HEK293 (cell line): ENCODE data around the gene APLF.

Experiments used
- CTCF ChIA-PET: fragments of 350-600 bp; formaldehyde crosslinking; extraction: SDS; loops from one replicate; lab custom pipeline; 2021; ENCODE audit warnings: antibody characterized with exemption; lab: Yijun Ruan, JAX
- POLR2A ChIA-PET: fragments of 300-600 bp; formaldehyde crosslinking; extraction: SDS; loops from one replicate; lab custom pipeline; 2020; ENCODE audit warnings: antibody characterized with exemption, inconsistent platforms; lab: Yijun Ruan, JAX
- H3K27ac ChIP-seq: fragments of 200-500 bp; sonication (Bioruptor generic); 2 replicates; pipeline ENCODE4 v1.5.1; 2014; ENCODE audit warnings: low read depth, low read length, control low read depth, inconsistent platforms; ENCODE audit errors: extremely low read depth
- H3K36me3 ChIP-seq, 2 experiments: fragments of 200-500 bp in 1 of 2; sonication (Bioruptor generic) in 1 of 2; 1 replicate in 1 of 2; 2 replicates in 1 of 2; pipeline ENCODE4 v1.5.1; 2014 to 2017; ENCODE audit warnings: inconsistent platforms in 2 of 2, low read length in 2 of 2; ENCODE audit not compliant: control insufficient read depth in 2 of 2, insufficient read depth in 1 of 2
- H3K4me1 ChIP-seq: fragments of 200-500 bp; sonication (Bioruptor generic); 2 replicates; pipeline ENCODE4 v1.5.1; 2014; ENCODE audit warnings: mild to moderate bottlenecking, low read length, inconsistent platforms; ENCODE audit not compliant: control insufficient read depth, insufficient read depth
- H3K4me3 ChIP-seq: 2 replicates; pipeline ENCODE4 v1.5.1; 2011; ENCODE audit warnings: low read depth, mild to moderate bottlenecking, control low read depth, low read length, moderate library complexity
- H3K9me3 ChIP-seq: fragments of 200-500 bp; sonication (Bioruptor generic); 2 replicates; pipeline ENCODE4 v1.5.1; 2014; ENCODE audit warnings: low read depth, low read length, inconsistent platforms; ENCODE audit not compliant: control insufficient read depth, insufficient read depth
- BCL11A ChIP-seq: fragments of 450-650 bp; formaldehyde crosslinking; IDR thresholded peaks from 2 replicates; pipeline ENCODE4 v1.5.1; 2016; ENCODE audit warnings: low read depth, missing biosample characterization, missing genetic modification characterization
- HIC1 ChIP-seq: fragments of 450-650 bp; formaldehyde crosslinking; IDR thresholded peaks from 2 replicates; pipeline ENCODE4 v1.5.1; 2016; ENCODE audit warnings: missing biosample characterization, missing genetic modification characterization
- PRDM2 ChIP-seq: fragments of 450-650 bp; formaldehyde crosslinking; IDR thresholded peaks from 2 replicates; pipeline ENCODE4 v1.5.1; 2016; ENCODE audit warnings: missing biosample characterization, missing genetic modification characterization, borderline replicate concordance
- REPIN1 ChIP-seq: fragments of 450-650 bp; formaldehyde crosslinking; IDR thresholded peaks from 2 replicates; pipeline ENCODE4 v1.5.1; 2017; ENCODE audit warnings: missing biosample characterization, missing genetic modification characterization, low read depth
- SP3 ChIP-seq: fragments of 450-650 bp; formaldehyde crosslinking; IDR thresholded peaks from 2 replicates; pipeline ENCODE4 v1.5.1; 2016; ENCODE audit warnings: missing biosample characterization, missing genetic modification characterization
- TSHZ1 ChIP-seq: fragments of 450-650 bp; formaldehyde crosslinking; IDR thresholded peaks from 2 replicates; pipeline ENCODE4 v1.5.1; 2016; ENCODE audit warnings: missing biosample characterization, missing genetic modification characterization, borderline replicate concordance
- ZFP69B ChIP-seq: fragments of 450-650 bp; formaldehyde crosslinking; IDR thresholded peaks from 2 replicates; pipeline ENCODE4 v1.5.1; 2016; ENCODE audit warnings: missing biosample characterization, missing genetic modification characterization
- ZNF169 ChIP-seq: fragments of 450-650 bp; formaldehyde crosslinking; IDR thresholded peaks from 2 replicates; pipeline ENCODE4 v1.5.1; 2016; ENCODE audit warnings: missing biosample characterization, missing genetic modification characterization
- ZNF175 ChIP-seq: fragments of 450-650 bp; formaldehyde crosslinking; IDR thresholded peaks from 2 replicates; pipeline ENCODE4 v1.5.1; 2016; ENCODE audit warnings: missing biosample characterization, missing genetic modification characterization
- ZNF223 ChIP-seq: fragments of 450-650 bp; formaldehyde crosslinking; IDR thresholded peaks from 2 replicates; pipeline ENCODE4 v1.5.1; 2016; ENCODE audit warnings: missing biosample characterization, missing genetic modification characterization
- ZNF302 ChIP-seq: fragments of 450-650 bp; formaldehyde crosslinking; IDR thresholded peaks from 2 replicates; pipeline ENCODE4 v1.5.1; 2016; ENCODE audit warnings: missing biosample characterization, missing genetic modification characterization, low read depth
- ZNF548 ChIP-seq: fragments of 450-650 bp; formaldehyde crosslinking; IDR thresholded peaks from 2 replicates; pipeline ENCODE4 v1.5.1; 2016; ENCODE audit warnings: missing biosample characterization, missing genetic modification characterization
- ZNF580 ChIP-seq: fragments of 450-650 bp; formaldehyde crosslinking; IDR thresholded peaks from 2 replicates; pipeline ENCODE4 v1.5.1; 2016; ENCODE audit warnings: missing biosample characterization, missing genetic modification characterization
- ZNF629 ChIP-seq: fragments of 450-650 bp; formaldehyde crosslinking; IDR thresholded peaks from 2 replicates; pipeline ENCODE4 v1.5.1; 2017; ENCODE audit warnings: missing biosample characterization, missing genetic modification characterization
- ZNF654 ChIP-seq: fragments of 450-650 bp; formaldehyde crosslinking; IDR thresholded peaks from 2 replicates; pipeline ENCODE4 v1.5.1; 2016; ENCODE audit warnings: low read depth, missing biosample characterization, missing genetic modification characterization
- ZNF670 ChIP-seq: fragments of 450-650 bp; formaldehyde crosslinking; IDR thresholded peaks from 2 replicates; pipeline ENCODE4 v1.5.1; 2016; ENCODE audit warnings: missing biosample characterization, missing genetic modification characterization, low read depth
- ZNF837 ChIP-seq: fragments of 450-650 bp; formaldehyde crosslinking; IDR thresholded peaks from 2 replicates; pipeline ENCODE4 v1.5.1; 2016; ENCODE audit warnings: missing biosample characterization, missing genetic modification characterization

Gene APLF

GRCh38 chr2:68475576-68475975 lies 8.2 kb downstream of the APLF start (continued):
- TF ChIP-seq PRDM2 = no peak
- TF ChIP-seq ZNF302 (tag by site-specific recombination) = no peak

GRCh38 chr2:68476454-68476853 lies 9.1 kb downstream of the APLF start:
- no peak overlapping the region for H3K4me3 ChIP-seq
- peaks cover 0 to 3% of the 10 kb centered on the region in 2 experiments; a peak in 1 of 3 replicates for H3K36me3 ChIP-seq
- no peaks in the 10 kb centered on the region for H3K9me3 ChIP-seq
- POLR2A ChIA-PET = no interaction called here
- CTCF ChIA-PET = no interaction called here
- no peak overlapping the region for H3K27ac ChIP-seq
- TF ChIP-seq ZNF670 (tag by site-specific recombination) = no peak
- H3K4me1 ChIP-seq = no peaks in the 10 kb centered on the region

GRCh38 chr2:68478688-68479087 lies 11.3 kb downstream of the APLF start:
- H3K27ac ChIP-seq = no peak overlapping the region
- CTCF ChIA-PET = no interaction called here
- H3K4me1 ChIP-seq = no peaks in the 10 kb centered on the region
- POLR2A ChIA-PET = no interaction called here
- TF ChIP-seq ZNF169 (tag by site-specific recombination) (no peak), REPIN1 (no peak), ZNF175 (tag by site-specific recombination) (no peak)
- no peaks in the 10 kb centered on the region for H3K9me3 ChIP-seq
- no peak overlapping the region for H3K4me3 ChIP-seq
- H3K36me3 ChIP-seq = peaks cover 0 to 3% of the 10 kb centered on the region in 2 experiments; a peak in 1 of 3 replicates

- H3K9me3 ChIP-seq = no peaks in the 10 kb centered on the region
- H3K4me1 ChIP-seq = no peaks in the 10 kb centered on the region
- ChIA-PET CTCF (interaction anchor here (0.7 to 1.1 kb wide), 3 partner anchors 19 to 236 kb away, joined by 3 to 5 read pairs (median 5); no protein-coding TSS in a partner anchor), POLR2A (no interaction called here)
- H3K4me3 ChIP-seq = no peak overlapping the region
- H3K27ac ChIP-seq = no peak overlapping the region
- H3K36me3 ChIP-seq = no peaks in the 10 kb centered on the region
- TF ChIP-seq BCL11A (tag by site-specific recombination) (no peak), ZFP69B (tag by site-specific recombination) (no peak), SP3 (tag by site-specific recombination) (no peak), ZNF548 (no peak), ZNF223 (tag by site-specific recombination) (no peak), ZNF654 (no peak), ZNF837 (tag by site-specific recombination) (no peak), TSHZ1 (no peak), HIC1 (tag by site-specific recombination) (no peak), ZNF629 (tag by site-specific recombination) (no peak), ZNF580 (tag by site-specific recombination) (no peak)
Observed at GRCh38 chr2:68482296-68482820, 15.0 kb downstream of the APLF start.
